C1 segment of cervical spinal cord (tissue), 14 donors: ENCODE results near the gene FAM204A.

Experiments used
- DNase-seq, 14 donors: peaks; one replicate each; lab custom pipeline; 2025; lab: John Stamatoyannopoulos, UW

Gene FAM204A

GRCh38 chr10:118341791-118342637, at the start of gene FAM204A:
FAM204A (minus strand) TSS chr10:118342324; CDS start chr10:118336415, 5,909 bp downstream.
- peak; percentile 55 to 93 (median 89) for DNase-seq

DNA sequence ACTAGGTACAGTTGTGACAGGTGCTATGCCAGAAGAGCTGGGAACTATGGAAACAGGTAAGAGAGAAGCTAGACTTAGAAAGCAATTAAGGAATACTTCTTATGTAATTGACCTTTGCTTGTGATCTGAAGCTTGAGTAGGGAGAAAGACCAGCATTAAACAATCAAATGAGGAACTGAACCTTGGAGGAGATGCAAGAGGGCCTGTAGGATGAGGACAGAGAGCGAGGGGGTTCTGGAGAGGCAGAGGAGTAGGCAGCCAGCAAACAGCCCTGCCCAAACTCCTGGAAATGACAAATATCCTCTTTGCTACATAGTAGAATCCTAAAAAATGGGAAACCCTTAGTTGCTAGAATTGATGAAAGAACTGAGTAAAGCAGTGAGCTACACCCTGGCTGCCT, 41.6 kb upstream of the FAM204A start:
- DNase-seq = no peak

DNA sequence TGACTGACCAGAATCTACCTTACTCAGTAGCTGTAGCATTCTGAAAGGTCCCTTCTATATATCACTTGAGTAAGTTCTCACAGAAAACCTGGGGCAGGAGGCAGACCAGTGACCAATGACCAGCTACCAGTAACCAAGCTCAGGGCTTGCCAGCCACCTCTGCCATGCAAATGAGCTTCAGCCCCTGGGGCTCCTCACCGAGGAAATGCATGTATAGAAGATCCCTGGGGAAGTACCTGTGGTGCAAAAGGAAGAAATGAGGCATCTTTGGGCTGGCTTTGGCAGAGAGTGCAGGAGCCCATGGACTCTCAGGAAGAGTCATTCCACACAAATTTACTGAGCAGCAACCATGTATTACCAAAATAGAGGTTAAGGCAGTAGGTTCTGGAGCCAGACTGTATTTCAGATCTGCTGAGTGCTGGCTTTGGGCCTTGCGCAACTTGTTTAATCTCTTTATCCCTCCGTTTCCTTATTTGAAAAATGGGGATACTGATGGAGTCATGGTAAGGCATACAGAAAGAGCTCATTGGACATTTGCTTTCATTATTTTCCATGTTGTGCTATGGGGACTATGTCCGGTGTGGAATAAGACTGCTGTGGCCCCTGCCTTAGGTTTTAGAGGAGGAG, 41.1 kb upstream of the FAM204A start:
- DNase-seq = no peak

DNA sequence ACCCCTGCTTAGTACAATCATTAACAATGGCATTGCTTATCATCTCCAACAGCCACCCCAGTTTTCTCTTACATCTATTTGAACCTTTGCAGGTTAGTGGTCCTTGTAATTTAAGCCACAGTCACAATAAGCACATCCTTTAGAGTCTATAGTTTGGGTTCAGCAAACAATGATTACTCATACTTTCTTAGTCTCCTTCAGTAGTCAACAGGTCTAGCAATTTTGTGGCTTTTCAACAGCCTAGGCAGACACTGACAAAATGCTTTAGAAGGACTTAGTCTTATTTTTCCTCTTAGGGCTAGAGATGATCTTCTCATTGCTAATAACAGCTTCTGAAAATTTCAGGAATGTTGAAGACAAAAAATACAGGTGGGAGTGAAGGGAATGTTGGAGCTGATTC, 32.3 kb upstream of the FAM204A start:
- no peak for DNase-seq

- DNase-seq = no peak
These were observed 31.7 kb upstream of the FAM204A start for GRCh38 chr10:118373786-118374185.

- no peak for DNase-seq
These were observed 28.4 kb upstream of the FAM204A start for GRCh38 chr10:118370499-118370898.

- DNase-seq = no peak
These were observed 27.6 kb upstream of the FAM204A start for GRCh38 chr10:118369641-118370205.

GRCh38 chr10:118365702-118366101, 23.6 kb upstream of the FAM204A start:
- no peak for DNase-seq

DNA sequence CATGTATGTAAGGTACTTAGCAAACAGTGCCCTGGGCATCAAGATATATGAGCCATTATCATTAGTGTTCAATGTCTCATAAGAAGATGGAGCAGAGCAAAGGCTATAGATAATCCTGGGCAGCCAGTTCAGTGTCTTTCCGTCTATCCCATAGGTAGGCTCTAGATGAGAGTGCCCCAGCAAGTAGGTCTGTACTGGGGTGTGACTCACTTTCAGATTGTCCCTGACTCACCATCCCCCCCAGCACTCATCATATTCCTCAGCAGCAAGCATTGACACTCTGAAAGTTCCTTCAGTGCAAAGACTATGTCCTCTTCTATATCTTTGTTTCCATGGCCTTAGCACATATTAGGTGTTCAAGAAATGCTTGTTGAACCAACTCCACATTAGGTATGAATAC, 20.0 kb upstream of the FAM204A start:
- no peak for DNase-seq

- no peak for DNase-seq
These were observed 16.2 kb upstream of the FAM204A start for GRCh38 chr10:118358327-118358726.

DNA sequence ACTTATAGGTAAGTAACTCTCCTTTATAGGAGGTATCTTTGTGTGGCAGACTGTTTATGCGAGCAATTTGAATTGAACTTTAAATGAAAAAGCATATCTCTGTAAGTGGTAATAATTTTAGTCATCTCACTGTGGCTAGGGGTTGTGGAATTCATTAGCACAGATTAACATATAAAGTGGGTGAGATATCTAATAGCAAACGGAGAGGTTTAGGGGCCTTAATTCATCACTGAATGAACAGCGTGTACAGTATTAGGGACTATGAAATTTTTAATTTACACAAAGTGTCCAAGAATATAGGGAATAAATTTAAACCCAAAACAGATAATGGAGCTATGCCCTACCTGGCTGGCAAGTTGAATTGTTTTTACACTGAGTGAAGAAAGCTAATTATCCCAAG, 15.7 kb upstream of the FAM204A start:
- no peak for DNase-seq

- DNase-seq = no peak
These were observed 14.5 kb upstream of the FAM204A start for GRCh38 chr10:118356628-118357027.

GRCh38 chr10:118355234-118355633, 13.1 kb upstream of the FAM204A start:
- no peak for DNase-seq

DNA sequence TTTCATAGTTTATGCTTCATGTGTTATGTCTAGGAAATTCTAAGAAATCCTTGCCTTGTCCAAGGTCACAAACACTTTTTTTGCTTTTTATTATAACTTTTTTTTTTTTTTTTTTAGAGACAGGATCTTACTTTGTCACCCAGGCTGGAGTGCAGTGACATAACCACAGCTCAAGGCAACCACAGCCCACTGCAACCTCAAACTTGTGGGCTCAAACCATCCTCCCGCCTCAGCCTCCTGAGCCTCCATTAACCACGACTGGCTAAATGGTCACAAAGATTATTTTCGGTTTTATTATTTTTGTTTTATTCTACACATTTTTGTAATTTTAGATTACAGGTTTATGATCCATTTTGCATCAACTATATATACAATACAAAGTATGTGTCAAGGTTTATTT, 7.1 kb upstream of the FAM204A start:
- no peak for DNase-seq

DNA sequence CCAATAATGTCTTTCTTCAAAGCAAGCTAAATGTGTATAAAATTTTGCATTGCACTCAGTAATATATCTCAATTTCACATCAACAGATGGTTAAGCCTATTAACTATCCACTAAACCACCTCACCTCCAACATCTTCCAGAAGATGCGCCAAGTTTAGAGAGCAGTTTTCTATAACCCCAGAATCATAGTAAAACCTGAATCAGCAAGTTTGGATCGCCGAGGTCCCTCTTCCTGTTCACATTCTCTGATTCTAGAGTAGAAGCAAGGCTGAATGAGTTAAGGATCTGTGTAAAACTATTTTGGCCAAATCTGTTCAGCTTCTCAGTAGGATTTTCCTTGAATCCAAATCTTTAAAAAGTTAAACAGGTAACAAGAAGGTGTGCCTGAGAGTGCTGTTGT, 1.4 kb upstream of the FAM204A start:
- DNase-seq = no peak

DNA sequence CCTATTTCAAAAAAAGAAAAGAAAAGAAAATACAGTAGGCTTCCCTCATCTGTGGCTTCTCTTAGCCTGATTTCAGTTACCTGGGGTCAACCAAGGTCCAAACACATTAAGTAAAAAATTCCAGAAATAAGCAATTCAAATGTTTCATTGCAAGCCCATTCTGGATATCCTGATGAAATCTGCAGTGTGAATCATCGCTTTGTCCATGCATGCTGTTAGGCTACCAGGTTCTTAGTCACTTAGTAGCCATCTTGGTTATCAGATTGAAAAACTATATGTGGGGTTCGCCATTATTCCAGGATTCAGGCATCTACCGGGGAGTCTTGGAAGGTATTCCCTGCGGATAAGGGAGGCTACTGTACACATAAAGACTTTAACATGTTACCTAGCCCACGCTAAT, 991 bp upstream of the FAM204A start:
- no peak for DNase-seq

- DNase-seq = no peak
These were observed 505 bp upstream of the FAM204A start for GRCh38 chr10:118342638-118343020.

- DNase-seq = no peak
These were observed 1.6 kb downstream of the FAM204A start for GRCh38 chr10:118340486-118340885.

DNA sequence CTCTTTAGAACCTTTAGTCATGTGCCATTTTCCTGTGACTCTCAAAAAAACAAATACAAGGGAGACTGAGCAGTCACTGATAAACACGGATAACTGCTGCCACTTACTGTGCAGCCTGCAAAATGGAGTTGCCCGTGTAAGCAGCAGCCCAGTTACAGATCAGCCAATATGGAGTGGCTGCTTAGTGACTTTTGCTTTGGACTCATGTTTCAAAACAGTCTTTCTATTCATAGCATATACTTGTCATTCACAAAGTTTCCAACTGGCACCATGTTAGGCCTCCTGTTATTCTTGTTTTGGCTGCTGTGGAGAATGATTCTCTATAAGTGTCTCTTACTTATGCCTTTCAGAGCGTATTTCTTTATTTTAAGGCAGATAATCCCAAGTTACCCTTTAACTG, 3.0 kb downstream of the FAM204A start:
- DNase-seq = no peak

- DNase-seq = no peak
These were observed 4.8 kb downstream of the FAM204A start for GRCh38 chr10:118337356-118337755.

GRCh38 chr10:118333871-118334270, 8.3 kb downstream of the FAM204A start:
- no peak for DNase-seq

- DNase-seq = no peak
These were observed 9.0 kb downstream of the FAM204A start for GRCh38 chr10:118332948-118333710.
